Thyroid gland (tissue), 4 donors: Measurements from ENCODE around the gene ZFP1. TPM values are rescaled to one million over a fixed set of nuclear protein-coding genes. Genes with fewer than 3 reads are reported as not detected.

Experiments used
- DNase-seq, 2 donors: peaks; one replicate each; pipeline ENCODE4 v3.0.0-alpha.2; 2019
- H3K27ac ChIP-seq, 3 donors: fragments of 200-600 bp; sonication (generic); 1 replicate in 2 of 3; 2 replicates in 1 of 3; pipeline ENCODE4 v1.5.1; 2016 to 2019; ENCODE audit warnings: mild to moderate bottlenecking in 1 of 3, moderate library complexity in 1 of 3
- H3K27me3 ChIP-seq: fragments of 200-600 bp; sonication (generic); one replicate; pipeline ENCODE4 v1.5.1; 2019
- H3K36me3 ChIP-seq, 2 donors: fragments of 200-600 bp; sonication (generic); one replicate each; pipeline ENCODE4 v1.5.1; 2016 to 2019
- H3K4me1 ChIP-seq, 2 donors: fragments of 200-600 bp; sonication (generic); one replicate each; pipeline ENCODE4 v1.5.1; 2017 to 2019
- H3K4me3 ChIP-seq, 3 donors: fragments of 200-600 bp; sonication (generic); replicated peaks in 1 of 3; 1 replicate in 2 of 3; 2 replicates in 1 of 3; pipeline ENCODE4 v1.5.1; 2016; ENCODE audit warnings: mild to moderate bottlenecking in 1 of 3
- H3K9me3 ChIP-seq: fragments of 200-600 bp; sonication (generic); one replicate; pipeline ENCODE4 v1.5.1; 2017
- POLR2A ChIP-seq, 2 donors: fragments of 450-650 bp; IDR thresholded peaks; one replicate each; pipeline ENCODE4 v1.6.1; 2017; ENCODE audit warnings: antibody characterized with exemption in 2 of 2, mild to moderate bottlenecking in 2 of 2, moderate library complexity in 1 of 2
- WGBS, 2 donors: methylation state at CpG; one replicate each; pipeline ENCODE4 v1.1.5; 2017; 5-methylcytosine and 5-hydroxymethylcytosine counted together
- intact Hi-C: fragments of 100-400 bp; cut with DNase I; formaldehyde crosslinking; loops from one replicate; pipeline ENCODE4 v1.15.1; 2023
- total RNA-seq, 4 donors: library from RNA; depleted of rRNA; stranded (reverse); fragments of >200 nt; gene quantifications; one replicate each; pipeline ENCODE4 v1.2.3, GENCODE V29; 2016
- TF ChIP-seq, protein P1 (sequence below), 6 experiments: fragments of 200-600 bp in 3 of 6; fragments of 450-650 bp in 3 of 6; sonication (generic) in 3 of 6; IDR thresholded peaks; one replicate each; pipeline ENCODE4 v1.5.1; 2016 to 2019; ENCODE audit warnings: antibody characterized with exemption in 6 of 6, mild to moderate bottlenecking in 2 of 6, inconsistent platforms in 1 of 6, moderate library complexity in 1 of 6

Gene ZFP1
- total RNA-seq, 4 donors from 2014 or later, result 16.8 to 43.3 (median 21.1) TPM

DNA sequence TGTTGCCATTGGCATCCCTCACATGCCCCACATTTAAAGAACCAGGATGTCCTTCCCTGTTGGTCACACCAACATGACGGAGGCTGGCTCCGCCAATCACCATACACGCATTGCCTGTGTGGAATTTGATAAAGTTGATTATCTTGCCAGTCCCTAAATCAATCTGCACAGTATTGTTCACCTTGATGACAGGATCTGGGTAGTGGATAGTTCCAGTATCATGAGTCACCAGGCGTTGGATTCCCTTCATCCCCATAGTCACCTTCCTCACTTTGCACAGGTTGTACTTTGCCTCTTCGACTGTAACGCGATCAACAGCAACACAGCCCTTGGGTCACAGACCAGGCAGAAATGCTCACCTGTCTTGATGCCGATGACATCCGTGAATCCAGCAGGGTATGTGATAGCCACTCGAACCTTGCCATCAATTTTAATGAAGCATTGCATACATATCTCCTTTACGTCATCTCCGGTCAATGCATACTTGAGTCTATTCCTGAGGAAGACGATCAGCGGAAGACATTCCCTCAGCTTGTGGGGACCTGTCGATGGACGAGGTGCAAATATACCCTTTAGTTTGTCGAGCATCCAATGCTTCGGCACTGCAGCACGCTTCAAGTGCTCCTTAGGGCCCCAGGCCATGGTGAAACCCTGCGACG is 44.4 kb downstream of the ZFP1 start:
- H3K27me3 ChIP-seq, result no peaks in the 10 kb centered on the region
- H3K9me3 ChIP-seq, result no peaks in the 10 kb centered on the region
- H3K4me3 ChIP-seq, result no peak overlapping the region
- H3K4me1 ChIP-seq, result no peaks in the 10 kb centered on the region
- no peak for TF ChIP-seq POLR2A (IDR thresholded peaks at IDR 0.05)
- TF ChIP-seq, protein P1, sequence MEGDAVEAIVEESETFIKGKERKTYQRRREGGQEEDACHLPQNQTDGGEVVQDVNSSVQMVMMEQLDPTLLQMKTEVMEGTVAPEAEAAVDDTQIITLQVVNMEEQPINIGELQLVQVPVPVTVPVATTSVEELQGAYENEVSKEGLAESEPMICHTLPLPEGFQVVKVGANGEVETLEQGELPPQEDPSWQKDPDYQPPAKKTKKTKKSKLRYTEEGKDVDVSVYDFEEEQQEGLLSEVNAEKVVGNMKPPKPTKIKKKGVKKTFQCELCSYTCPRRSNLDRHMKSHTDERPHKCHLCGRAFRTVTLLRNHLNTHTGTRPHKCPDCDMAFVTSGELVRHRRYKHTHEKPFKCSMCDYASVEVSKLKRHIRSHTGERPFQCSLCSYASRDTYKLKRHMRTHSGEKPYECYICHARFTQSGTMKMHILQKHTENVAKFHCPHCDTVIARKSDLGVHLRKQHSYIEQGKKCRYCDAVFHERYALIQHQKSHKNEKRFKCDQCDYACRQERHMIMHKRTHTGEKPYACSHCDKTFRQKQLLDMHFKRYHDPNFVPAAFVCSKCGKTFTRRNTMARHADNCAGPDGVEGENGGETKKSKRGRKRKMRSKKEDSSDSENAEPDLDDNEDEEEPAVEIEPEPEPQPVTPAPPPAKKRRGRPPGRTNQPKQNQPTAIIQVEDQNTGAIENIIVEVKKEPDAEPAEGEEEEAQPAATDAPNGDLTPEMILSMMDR (IDR thresholded peaks at IDR 0.05), result no peak
- H3K36me3 ChIP-seq, result no peaks in the 10 kb centered on the region
- WGBS, 2 donors, result 86 to 90% methylated on average over 20 to 21 of the region's 21 CpGs
- DNase-seq, result no peak
- H3K27ac ChIP-seq, result no peak overlapping the region
- intact Hi-C loops, result no loop called here

DNA sequence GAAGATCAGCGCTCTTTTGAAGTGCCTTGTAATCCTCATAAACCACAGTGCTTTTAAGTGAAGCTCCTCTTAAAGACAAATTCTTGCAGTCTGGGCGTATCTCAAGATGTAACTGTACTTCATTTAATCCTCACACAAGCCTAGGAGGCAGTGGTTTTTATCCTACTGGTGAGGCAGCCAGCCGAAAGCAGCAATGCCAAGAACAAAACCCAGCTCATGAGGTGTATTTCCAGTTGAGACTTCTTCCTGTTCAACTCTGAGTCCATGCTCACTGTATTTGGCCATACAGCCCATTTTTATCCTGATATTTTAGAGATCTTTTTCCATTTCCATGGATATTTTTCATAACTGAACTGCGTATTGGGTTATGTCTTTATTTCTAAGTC is 44.9 kb downstream of the ZFP1 start:
- DNase-seq, result no peak
- TF ChIP-seq, protein P1 (IDR thresholded peaks at IDR 0.05), result no peak
- no peak for TF ChIP-seq POLR2A (IDR thresholded peaks at IDR 0.05)
- WGBS, 2 donors, result 94 to 96% methylated on average over 4 of the region's 4 CpGs
- Histone ChIP-seq H3K4me1 (no peaks in the 10 kb centered on the region), H3K4me3 (no peak overlapping the region), H3K36me3 (no peaks in the 10 kb centered on the region), H3K27ac (no peak overlapping the region), H3K27me3 (no peaks in the 10 kb centered on the region), H3K9me3 (no peaks in the 10 kb centered on the region)
- intact Hi-C loops, result no loop called here

DNA sequence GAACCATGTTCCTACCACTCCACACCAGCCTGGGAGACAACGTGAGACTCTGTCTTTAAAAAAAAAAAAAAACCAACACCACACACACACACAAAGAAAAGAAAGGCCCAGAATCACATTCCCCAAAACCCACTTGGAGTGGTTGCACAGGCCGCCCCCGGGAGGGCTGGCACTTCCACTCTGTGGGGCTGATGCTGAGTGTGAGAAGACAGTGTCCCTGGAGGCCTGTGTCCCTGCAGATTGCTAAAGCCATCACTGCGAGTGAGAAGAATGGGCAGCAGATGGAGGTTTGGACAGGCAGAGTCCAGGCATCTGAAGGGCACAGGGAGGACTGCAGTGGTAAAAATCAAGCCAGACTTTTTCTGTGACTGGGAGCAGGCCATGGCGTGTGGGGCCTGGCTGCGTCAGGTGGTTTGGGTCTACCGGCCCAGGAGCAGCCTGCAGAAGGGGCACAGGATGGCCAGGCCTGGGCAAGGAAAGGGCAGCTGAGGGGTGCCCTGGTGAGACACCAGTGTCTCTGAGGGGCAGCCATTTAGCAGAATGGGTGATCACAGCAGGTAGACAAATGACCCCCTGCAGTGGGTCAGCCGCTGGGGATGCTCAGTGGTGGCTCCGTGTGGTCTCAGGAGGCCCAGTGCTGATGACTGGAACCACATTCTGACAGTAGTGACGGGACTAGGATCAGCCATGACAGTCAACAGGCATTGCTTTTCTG is 45.6 kb downstream of the ZFP1 start:
- H3K27me3 ChIP-seq, result no peaks in the 10 kb centered on the region
- H3K9me3 ChIP-seq, result no peaks in the 10 kb centered on the region
- no peaks in the 10 kb centered on the region for H3K4me1 ChIP-seq
- WGBS, 2 donors, result 84 to 85% methylated on average over 9 to 10 of the region's 10 CpGs
- no peak for DNase-seq
- no peaks in the 10 kb centered on the region for H3K36me3 ChIP-seq
- TF ChIP-seq POLR2A (IDR thresholded peaks at IDR 0.05), result no peak
- TF ChIP-seq, protein P1 (IDR thresholded peaks at IDR 0.05), result no peak
- intact Hi-C loops, result no loop called here
- H3K27ac ChIP-seq, result no peak overlapping the region
- no peak overlapping the region for H3K4me3 ChIP-seq

DNA sequence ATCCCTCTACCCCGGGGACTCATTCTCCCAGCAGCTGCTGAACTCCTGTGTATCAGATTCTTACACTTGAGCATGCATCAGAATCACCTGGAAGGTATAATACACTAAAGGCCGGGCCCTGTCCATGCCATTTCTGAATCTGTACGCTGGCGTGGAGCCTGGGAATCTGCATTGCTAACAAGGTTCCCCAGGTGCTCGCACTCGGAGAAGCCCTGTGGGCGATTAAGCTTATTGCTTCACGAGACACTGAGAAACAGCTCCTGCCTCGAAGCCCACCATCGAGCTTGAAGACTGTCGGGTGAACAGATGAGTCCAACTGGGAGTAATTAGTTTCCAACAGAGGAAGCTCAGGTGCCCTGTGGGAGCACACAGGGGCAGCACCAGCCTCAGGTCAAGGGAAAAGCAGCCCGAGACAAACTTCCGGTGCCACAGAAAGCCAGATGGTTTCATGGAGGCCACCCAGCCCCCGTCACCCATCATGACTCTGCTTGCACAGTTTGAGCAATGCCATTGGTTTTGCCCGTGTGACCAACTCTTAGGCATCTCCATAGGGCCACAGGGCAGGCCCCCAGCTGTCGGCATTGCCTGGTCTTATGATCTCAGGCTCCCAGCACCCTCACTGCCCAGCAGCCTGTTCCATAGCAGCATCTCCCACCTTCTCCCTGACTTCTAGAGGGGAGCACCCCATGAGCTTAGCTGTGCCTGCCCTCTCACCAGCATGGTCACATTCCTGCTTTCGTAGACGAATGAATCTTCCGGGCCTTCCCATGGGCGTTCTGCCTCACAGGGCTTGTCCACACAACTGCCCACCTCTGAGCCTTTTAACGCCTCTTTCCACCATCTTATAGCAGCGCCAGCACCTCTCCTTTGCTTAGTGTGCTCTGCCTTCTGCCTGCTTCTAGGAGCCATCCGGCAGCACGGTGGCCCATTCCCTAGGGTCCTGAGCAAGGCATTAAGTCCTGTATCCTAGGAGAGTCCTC is 47.8 kb downstream of the ZFP1 start:
- Histone ChIP-seq H3K27ac (no peak overlapping the region), H3K36me3 (no peaks in the 10 kb centered on the region), H3K4me1 (no peaks in the 10 kb centered on the region), H3K9me3 (no peaks in the 10 kb centered on the region), H3K27me3 (no peaks in the 10 kb centered on the region), H3K4me3 (no peak overlapping the region)
- no peak for DNase-seq
- no peak for TF ChIP-seq POLR2A (IDR thresholded peaks at IDR 0.05)
- TF ChIP-seq, protein P1 (IDR thresholded peaks at IDR 0.05), result no peak
- 85 to 87% methylated on average over 24 of the region's 24 CpGs for WGBS, 2 donors
- intact Hi-C loops, result loop anchor here (5.0 kb wide), 1 partner anchor 36 kb away; no protein-coding TSS in a partner anchor
